Measurements from ENCODE around the gene SPAG8. TPM values are rescaled to one million over a fixed set of nuclear protein-coding genes. Genes with fewer than 3 reads are reported as not detected.

SPAG8 gene
- total and polyA plus RNA-seq, 10 of the 15 experiments (the other 5 are each of a cell fraction or from before 2014, with no cell fraction given), result 0.40 to 1.1 (median 0.72) TPM

- TF ChIP-seq CREB1 (IDR thresholded peaks at IDR 0.05; ENCODE audit: low read depth) (no peak), RUNX3 (IDR thresholded peaks at IDR 0.05; ENCODE audit: low read length) (peak; percentile 31; the same call in 1 of the 2 replicates)
Observed at GRCh38 chr9:35790385-35791296, 21.4 kb downstream of the SPAG8 start (continued).

DNA sequence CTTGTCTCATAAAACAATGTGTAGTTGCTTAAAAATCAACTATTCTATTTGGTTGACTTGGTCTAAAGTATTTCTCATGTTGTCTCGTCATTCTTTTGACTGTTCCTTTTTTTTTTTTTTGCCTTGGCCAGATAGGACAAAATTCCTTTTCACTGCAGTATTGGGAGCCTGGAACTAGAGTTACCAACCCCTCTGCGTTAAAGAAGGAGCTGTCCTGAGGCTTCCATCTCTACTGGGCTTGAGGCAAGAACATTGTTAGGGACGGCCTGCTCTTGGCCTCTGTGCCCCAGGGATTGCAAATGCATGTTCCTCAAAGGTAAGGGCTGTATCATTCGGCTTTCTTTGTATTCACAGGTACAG lies 22.1 kb downstream of the SPAG8 start:
- no peaks in the 10 kb centered on the region for H3K4me1 ChIP-seq (ENCODE audit: control insufficient read depth, insufficient read depth, low read length)
- H3K4me2 ChIP-seq (ENCODE audit: control insufficient read depth, insufficient read depth), result no peak overlapping the region
- ChIA-PET SMC1A (ENCODE audit: uncharacterized antibody, unreplicated experiment) (interaction anchor here (0.8 to 3.1 kb wide), 14 partner anchors 12 to 143 kb away, joined by 3 to 26 read pairs (median 3); partner anchors contain the start of gene SPAG8), POLR2A (interaction anchor here (1.3 kb wide), 1 partner anchor 36 kb away, joined by 3 read pairs; no protein-coding TSS in a partner anchor), CTCF (interaction anchor here (0.6 to 5.1 kb wide), 45 partner anchors 9 to 851 kb away, joined by 3 to 101 read pairs (median 5); partner anchors contain the start of genes CCDC107, HINT2, RMRP and SPAG8), RAD21 (ENCODE audit: unreplicated experiment) (interaction anchor here (0.8 to 2.2 kb wide), 17 partner anchors 21 to 186 kb away, joined by 3 to 26 read pairs (median 5); partner anchors contain the start of genes CCDC107, RMRP and SPAG8)
- no peak overlapping the region for H3K27ac ChIP-seq (ENCODE audit: control insufficient read depth, insufficient read depth)
- TF ChIP-seq PRDM15 (CRISPR knock-in tag; IDR thresholded peaks at IDR 0.05), result no peak
- TF ChIP-seq RB1 (IDR thresholded peaks at IDR 0.05; ENCODE audit: borderline replicate concordance), result no peak
- TF ChIP-seq STAT3 (IDR thresholded peaks at IDR 0.05; ENCODE audit: low read depth, low read length), result no peak
- TF ChIP-seq ZZZ3 (IDR thresholded peaks at IDR 0.05; ENCODE audit: control insufficient read depth, insufficient read length, low read depth), result no peak
- no peak for TF ChIP-seq ZNF24 (IDR thresholded peaks at IDR 0.05)
- H3K9ac ChIP-seq (ENCODE audit: control insufficient read depth, insufficient read depth, low read length), result no peak overlapping the region
- H3K36me3 ChIP-seq (ENCODE audit: control insufficient read depth in 2 of 2, insufficient read depth in 2 of 2, low read length in 1 of 2), result peaks cover 2 to 6% of the 10 kb centered on the region in 2 experiments
- H3K79me2 ChIP-seq (ENCODE audit: control insufficient read depth, insufficient read depth, low read length), result no peaks in the 10 kb centered on the region
- no TSS peak for BruUV-seq (replicated peaks)
- intact Hi-C loops (cut with micrococcal nuclease; ENCODE audit: unreplicated experiment) (loop anchor here (1.0 to 2.0 kb wide), 3 partner anchors 25 to 92 kb away; partner anchors contain the start of gene HINT2), in situ Hi-C loops (cut with MboI) (no loop called here)
- no peaks in the 10 kb centered on the region for H3K9me3 ChIP-seq (replicated peaks; ENCODE audit: control insufficient read depth, insufficient read depth, low read length)
- H3K27me3 ChIP-seq (replicated peaks in 1 of 2; ENCODE audit: control insufficient read depth in 2 of 2, insufficient read depth in 2 of 2, low read length in 1 of 2), result no peaks in the 10 kb centered on the region
- ATAC-seq (no peak; the same call in 2 of the 3 replicates), FAIRE-seq (no peak), DNase-seq (ENCODE audit: low read depth, low spot score) (no peak)
- no peak overlapping the region for H3K4me3 ChIP-seq
- no peak overlapping the region for H2AFZ ChIP-seq (ENCODE audit: control insufficient read depth, low read depth, low read length)
- WGBS (ENCODE audit: insufficient coverage, insufficient replicate concordance, low lambda C conversion rate, missing lambda C conversion rate), result 25% methylated on average over 4 of the region's 4 CpGs
- H4K20me1 ChIP-seq (ENCODE audit: control insufficient read depth, insufficient read depth), result no peaks in the 10 kb centered on the region; the same call in 1 of the 2 replicates

Data from GM12878 (cell line).